Measurements from ENCODE around the gene LDB2. TPM values are rescaled to one million over a fixed set of nuclear protein-coding genes. Genes with fewer than 3 reads are reported as not detected.

Gene LDB2
- total and polyA plus RNA-seq, 2 experiments from 2014 or later, result 48.6 to 80.1 TPM

DNA sequence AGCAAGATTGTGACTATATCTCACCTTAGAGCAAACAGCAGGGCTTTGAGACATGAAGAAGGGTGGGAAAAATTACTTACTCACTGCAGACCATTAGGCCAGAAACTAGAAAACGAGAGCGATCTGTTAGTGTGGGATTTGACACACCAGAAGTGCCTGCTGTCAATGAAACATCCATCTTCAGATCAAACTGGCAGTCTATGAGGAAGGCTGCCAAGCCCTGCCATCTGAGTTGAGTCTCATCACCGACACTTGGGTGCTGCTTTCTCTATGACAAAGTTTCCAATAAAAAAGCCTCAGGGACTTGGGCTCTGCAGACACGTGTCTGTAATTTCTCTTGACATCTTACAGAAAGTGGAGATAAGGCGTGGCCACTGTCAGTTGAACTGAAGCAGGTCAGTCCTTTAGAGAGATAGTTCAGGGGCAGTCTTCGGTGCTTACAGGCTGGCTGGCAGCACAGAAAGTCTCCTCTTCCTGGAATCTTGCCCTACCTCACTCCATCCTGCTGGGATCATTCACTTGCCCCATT, 40.1 kb upstream of the LDB2 start:
- no peaks in the 10 kb centered on the region for H3K27me3 ChIP-seq (ENCODE audit: insufficient read depth)
- Mint-ChIP-seq H3K9me3 (peaks cover 12% of the 10 kb centered on the region), H3K36me3 (ENCODE audit: low read depth) (peaks cover 19% of the 10 kb centered on the region), H3K27me3 (ENCODE audit: insufficient read depth, low read depth, poor library complexity) (peaks cover 8% of the 10 kb centered on the region), H3K4me3 (no peak overlapping the region), H3K4me1 (peaks cover 15% of the 10 kb centered on the region), H3K27ac (no peak overlapping the region)
- peak overlapping the region; percentile 43; the same call in 1 of the 2 replicates for H2AFZ ChIP-seq
- peaks cover 4% of the 10 kb centered on the region for H3K4me1 ChIP-seq (ENCODE audit: insufficient read depth)
- H3K9me2 ChIP-seq (ENCODE audit: insufficient read depth), result no peaks in the 10 kb centered on the region
- H3K27ac ChIP-seq (ENCODE audit: low read depth), result no peak overlapping the region
- TF ChIP-seq JUNB (IDR thresholded peaks at IDR 0.05; ENCODE audit: unreplicated experiment) (no peak), POLR2AphosphoS5 (IDR thresholded peaks at IDR 0.05; ENCODE audit: low read depth) (no peak)
- TF ChIP-seq, protein P1, sequence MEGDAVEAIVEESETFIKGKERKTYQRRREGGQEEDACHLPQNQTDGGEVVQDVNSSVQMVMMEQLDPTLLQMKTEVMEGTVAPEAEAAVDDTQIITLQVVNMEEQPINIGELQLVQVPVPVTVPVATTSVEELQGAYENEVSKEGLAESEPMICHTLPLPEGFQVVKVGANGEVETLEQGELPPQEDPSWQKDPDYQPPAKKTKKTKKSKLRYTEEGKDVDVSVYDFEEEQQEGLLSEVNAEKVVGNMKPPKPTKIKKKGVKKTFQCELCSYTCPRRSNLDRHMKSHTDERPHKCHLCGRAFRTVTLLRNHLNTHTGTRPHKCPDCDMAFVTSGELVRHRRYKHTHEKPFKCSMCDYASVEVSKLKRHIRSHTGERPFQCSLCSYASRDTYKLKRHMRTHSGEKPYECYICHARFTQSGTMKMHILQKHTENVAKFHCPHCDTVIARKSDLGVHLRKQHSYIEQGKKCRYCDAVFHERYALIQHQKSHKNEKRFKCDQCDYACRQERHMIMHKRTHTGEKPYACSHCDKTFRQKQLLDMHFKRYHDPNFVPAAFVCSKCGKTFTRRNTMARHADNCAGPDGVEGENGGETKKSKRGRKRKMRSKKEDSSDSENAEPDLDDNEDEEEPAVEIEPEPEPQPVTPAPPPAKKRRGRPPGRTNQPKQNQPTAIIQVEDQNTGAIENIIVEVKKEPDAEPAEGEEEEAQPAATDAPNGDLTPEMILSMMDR (conservative IDR thresholded peaks at IDR 0.05; ENCODE audit: low read depth in 2 of 2), result no peak
- TF ChIP-seq, protein P2, sequence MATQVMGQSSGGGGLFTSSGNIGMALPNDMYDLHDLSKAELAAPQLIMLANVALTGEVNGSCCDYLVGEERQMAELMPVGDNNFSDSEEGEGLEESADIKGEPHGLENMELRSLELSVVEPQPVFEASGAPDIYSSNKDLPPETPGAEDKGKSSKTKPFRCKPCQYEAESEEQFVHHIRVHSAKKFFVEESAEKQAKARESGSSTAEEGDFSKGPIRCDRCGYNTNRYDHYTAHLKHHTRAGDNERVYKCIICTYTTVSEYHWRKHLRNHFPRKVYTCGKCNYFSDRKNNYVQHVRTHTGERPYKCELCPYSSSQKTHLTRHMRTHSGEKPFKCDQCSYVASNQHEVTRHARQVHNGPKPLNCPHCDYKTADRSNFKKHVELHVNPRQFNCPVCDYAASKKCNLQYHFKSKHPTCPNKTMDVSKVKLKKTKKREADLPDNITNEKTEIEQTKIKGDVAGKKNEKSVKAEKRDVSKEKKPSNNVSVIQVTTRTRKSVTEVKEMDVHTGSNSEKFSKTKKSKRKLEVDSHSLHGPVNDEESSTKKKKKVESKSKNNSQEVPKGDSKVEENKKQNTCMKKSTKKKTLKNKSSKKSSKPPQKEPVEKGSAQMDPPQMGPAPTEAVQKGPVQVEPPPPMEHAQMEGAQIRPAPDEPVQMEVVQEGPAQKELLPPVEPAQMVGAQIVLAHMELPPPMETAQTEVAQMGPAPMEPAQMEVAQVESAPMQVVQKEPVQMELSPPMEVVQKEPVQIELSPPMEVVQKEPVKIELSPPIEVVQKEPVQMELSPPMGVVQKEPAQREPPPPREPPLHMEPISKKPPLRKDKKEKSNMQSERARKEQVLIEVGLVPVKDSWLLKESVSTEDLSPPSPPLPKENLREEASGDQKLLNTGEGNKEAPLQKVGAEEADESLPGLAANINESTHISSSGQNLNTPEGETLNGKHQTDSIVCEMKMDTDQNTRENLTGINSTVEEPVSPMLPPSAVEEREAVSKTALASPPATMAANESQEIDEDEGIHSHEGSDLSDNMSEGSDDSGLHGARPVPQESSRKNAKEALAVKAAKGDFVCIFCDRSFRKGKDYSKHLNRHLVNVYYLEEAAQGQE (IDR thresholded peaks at IDR 0.05; ENCODE audit: unreplicated experiment), result no peak
- ATAC-seq (no peak), DNase-seq (ENCODE audit: low spot score) (no peak)
- H3K4me3 ChIP-seq, result no peak overlapping the region
- no peak overlapping the region for H3K4me2 ChIP-seq
- no peaks in the 10 kb centered on the region for H3K79me2 ChIP-seq (replicated peaks; ENCODE audit: insufficient read depth)
- H4K20me1 ChIP-seq (replicated peaks; ENCODE audit: insufficient read depth), result no peaks in the 10 kb centered on the region
- no peaks in the 10 kb centered on the region for H3F3A ChIP-seq (replicated peaks; ENCODE audit: low read depth)
- H3K36me3 ChIP-seq (ENCODE audit: insufficient read depth), result no peaks in the 10 kb centered on the region

GRCh38 chr4:16931339-16932305, 33.2 kb upstream of the LDB2 start:
- Histone ChIP-seq H3K4me2 (no peak overlapping the region), H3K4me1 (ENCODE audit: insufficient read depth) (peaks cover 21% of the 10 kb centered on the region)
- H3K4me3 Mint-ChIP-seq, result no peak overlapping the region
- no peak for TF ChIP-seq POLR2AphosphoS5 (IDR thresholded peaks at IDR 0.05; ENCODE audit: low read depth)
- TF ChIP-seq STAT1 (IDR thresholded peaks at IDR 0.05; ENCODE audit: unreplicated experiment), result no peak
- TF ChIP-seq, protein P1 (conservative IDR thresholded peaks at IDR 0.05; ENCODE audit: low read depth in 2 of 2), result no peak
- no peak for TF ChIP-seq ZNF114 (CRISPR knock-in tag; IDR thresholded peaks at IDR 0.05)

More at GRCh38 chr4:16931339-16932305, 33.2 kb upstream of the LDB2 start:
- peaks cover 31% of the 10 kb centered on the region for H3K4me1 Mint-ChIP-seq
- Histone ChIP-seq H3K27ac (ENCODE audit: low read depth) (no peak overlapping the region), H2AFZ (0 out of 2 replicates have a peak overlapping the region, but pooled peaks have one; percentile 8), H4K20me1 (replicated peaks; ENCODE audit: insufficient read depth) (no peaks in the 10 kb centered on the region), H3K4me3 (no peak overlapping the region), H3K9me2 (ENCODE audit: insufficient read depth) (peaks cover 8% of the 10 kb centered on the region; the same call in 1 of the 2 replicates), H3K79me2 (replicated peaks; ENCODE audit: insufficient read depth) (no peaks in the 10 kb centered on the region), H3F3A (replicated peaks; ENCODE audit: low read depth) (no peaks in the 10 kb centered on the region), H3K27me3 (ENCODE audit: insufficient read depth) (no peaks in the 10 kb centered on the region), H3K36me3 (ENCODE audit: insufficient read depth) (no peaks in the 10 kb centered on the region)
- no peaks in the 10 kb centered on the region; the same call in 2 of the 3 replicates for H3K9me3 Mint-ChIP-seq
- DNase-seq (ENCODE audit: low spot score), result peak; percentile 21
- no peak overlapping the region for H3K27ac Mint-ChIP-seq
- peaks cover 4% of the 10 kb centered on the region; the same call in 1 of the 3 replicates for H3K36me3 Mint-ChIP-seq (ENCODE audit: low read depth)
- ATAC-seq, result no peak
- no peaks in the 10 kb centered on the region for H3K27me3 Mint-ChIP-seq (ENCODE audit: insufficient read depth, low read depth, poor library complexity)
